RWPE2 (cell line): ENCODE measurements around the gene ABCB1.

Source experiments
- ATAC-seq: fragments of 200-7000 bp; cut with Tn5 transposase; 3 replicates; pipeline ENCODE4 v1.9.1; 2021; ENCODE audit warnings: low read depth
- DNase-seq: peaks from one replicate; pipeline ENCODE4 v3.0.0-alpha.2; 2020; ENCODE audit warnings: low spot score
- H3K27ac ChIP-seq: fragments of 450-650 bp; 2 replicates; pipeline ENCODE4 v1.5.1; 2017; ENCODE audit warnings: mild to moderate bottlenecking; ENCODE audit not compliant: poor library complexity, severe bottlenecking
- H3K27me3 ChIP-seq: fragments of 250-450 bp; sonication (Bioruptor Pico); 2 replicates; pipeline ENCODE4 v1.5.1; 2021; ENCODE audit warnings: mild to moderate bottlenecking, moderate library complexity; ENCODE audit not compliant: insufficient read depth, poor library complexity, severe bottlenecking
- H3K36me3 ChIP-seq: fragments of 250-450 bp; sonication (Bioruptor Pico); 2 replicates; pipeline ENCODE4 v1.5.1; 2020; ENCODE audit warnings: low read depth, mild to moderate bottlenecking, moderate library complexity
- H3K4me1 ChIP-seq: fragments of 250-450 bp; sonication (Bioruptor Pico); 2 replicates; pipeline ENCODE4 v1.5.1; 2021; ENCODE audit warnings: mild to moderate bottlenecking, moderate library complexity; ENCODE audit not compliant: insufficient read depth, poor library complexity, severe bottlenecking
- H3K4me3 ChIP-seq: fragments of 250-450 bp; sonication (Bioruptor Pico); 2 replicates; pipeline ENCODE4 v1.5.1; 2021; ENCODE audit warnings: mild to moderate bottlenecking, moderate library complexity; ENCODE audit not compliant: severe bottlenecking
- H3K9me3 ChIP-seq: fragments of 250-450 bp; sonication (Bioruptor Pico); 2 replicates; pipeline ENCODE4 v1.5.1; 2021; ENCODE audit warnings: mild to moderate bottlenecking, moderate library complexity; ENCODE audit not compliant: severe bottlenecking
- TF ChIP-seq, protein P1 (sequence below): fragments of 450-650 bp; IDR thresholded peaks from one replicate; pipeline ENCODE4 v1.5.1; 2017; ENCODE audit warnings: mild to moderate bottlenecking, moderate library complexity; ENCODE audit not compliant: poor library complexity, severe bottlenecking

ABCB1 gene

GRCh38 chr7:87590578-87590977, 10.1 kb downstream of the ABCB1 start:
- ATAC-seq (no peak), DNase-seq (no peak)
- Histone ChIP-seq H3K4me3 (no peak overlapping the region), H3K27me3 (peaks cover 3% of the 10 kb centered on the region), H3K4me1 (no peaks in the 10 kb centered on the region), H3K36me3 (no peaks in the 10 kb centered on the region), H3K9me3 (no peaks in the 10 kb centered on the region), H3K27ac (no peak overlapping the region)
- TF ChIP-seq, protein P1, sequence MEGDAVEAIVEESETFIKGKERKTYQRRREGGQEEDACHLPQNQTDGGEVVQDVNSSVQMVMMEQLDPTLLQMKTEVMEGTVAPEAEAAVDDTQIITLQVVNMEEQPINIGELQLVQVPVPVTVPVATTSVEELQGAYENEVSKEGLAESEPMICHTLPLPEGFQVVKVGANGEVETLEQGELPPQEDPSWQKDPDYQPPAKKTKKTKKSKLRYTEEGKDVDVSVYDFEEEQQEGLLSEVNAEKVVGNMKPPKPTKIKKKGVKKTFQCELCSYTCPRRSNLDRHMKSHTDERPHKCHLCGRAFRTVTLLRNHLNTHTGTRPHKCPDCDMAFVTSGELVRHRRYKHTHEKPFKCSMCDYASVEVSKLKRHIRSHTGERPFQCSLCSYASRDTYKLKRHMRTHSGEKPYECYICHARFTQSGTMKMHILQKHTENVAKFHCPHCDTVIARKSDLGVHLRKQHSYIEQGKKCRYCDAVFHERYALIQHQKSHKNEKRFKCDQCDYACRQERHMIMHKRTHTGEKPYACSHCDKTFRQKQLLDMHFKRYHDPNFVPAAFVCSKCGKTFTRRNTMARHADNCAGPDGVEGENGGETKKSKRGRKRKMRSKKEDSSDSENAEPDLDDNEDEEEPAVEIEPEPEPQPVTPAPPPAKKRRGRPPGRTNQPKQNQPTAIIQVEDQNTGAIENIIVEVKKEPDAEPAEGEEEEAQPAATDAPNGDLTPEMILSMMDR: no peak

DNA sequence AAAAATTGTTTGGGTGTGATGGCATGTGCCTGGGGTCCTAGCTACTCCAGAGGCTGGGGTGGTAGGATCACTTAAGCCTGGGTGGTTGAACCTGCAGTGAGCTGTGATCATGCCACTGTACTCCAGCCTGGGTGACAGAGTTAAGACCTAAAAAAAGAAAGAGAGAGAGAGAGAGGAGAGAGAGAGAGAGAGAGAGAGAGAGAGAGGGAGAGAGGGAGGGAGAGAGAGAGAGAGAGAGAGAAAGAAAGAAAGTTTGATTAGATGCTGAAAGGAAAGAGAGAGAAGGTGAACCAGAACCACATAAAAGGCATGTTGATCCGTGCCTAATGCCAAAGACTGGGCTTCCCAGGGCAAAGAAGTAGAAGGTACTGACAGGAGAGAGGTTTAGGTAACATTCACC, 11.1 kb downstream of the ABCB1 start:
- Histone ChIP-seq H3K27ac (no peak overlapping the region), H3K27me3 (no peaks in the 10 kb centered on the region), H3K4me1 (no peaks in the 10 kb centered on the region), H3K4me3 (no peak overlapping the region), H3K9me3 (no peaks in the 10 kb centered on the region), H3K36me3 (no peaks in the 10 kb centered on the region)
- ATAC-seq (no peak), DNase-seq (no peak)
- TF ChIP-seq, protein P1: no peak

GRCh38 chr7:87581723-87582122, 19.0 kb downstream of the ABCB1 start:
- TF ChIP-seq, protein P1: no peak
- no peak overlapping the region for H3K27ac ChIP-seq
- DNase-seq (no peak), ATAC-seq (no peak)
- no peaks in the 10 kb centered on the region for H3K4me1 ChIP-seq
- no peak overlapping the region for H3K4me3 ChIP-seq
- H3K27me3 ChIP-seq: no peaks in the 10 kb centered on the region
- no peaks in the 10 kb centered on the region for H3K36me3 ChIP-seq
- H3K9me3 ChIP-seq: no peaks in the 10 kb centered on the region

DNA sequence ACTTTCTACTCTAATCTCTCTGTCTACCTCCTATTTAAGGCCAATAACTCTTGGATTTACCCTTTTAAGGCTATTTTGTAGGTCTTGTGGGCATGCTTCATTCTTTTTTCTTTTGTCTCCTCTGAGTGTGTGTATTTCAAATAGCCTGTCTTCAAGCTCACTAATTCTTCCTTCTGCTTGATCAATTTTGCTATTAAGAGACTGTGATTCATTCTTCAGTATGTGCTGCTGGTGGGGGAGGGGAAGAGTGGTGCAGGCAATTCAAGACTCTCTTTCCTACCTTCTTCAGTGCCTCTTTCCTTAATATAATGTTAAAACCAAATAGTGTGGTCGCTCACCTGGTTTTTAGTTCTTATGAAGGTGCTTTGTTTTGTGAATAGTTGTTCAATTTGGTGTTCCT, 20.0 kb downstream of the ABCB1 start:
- no peaks in the 10 kb centered on the region for H3K4me1 ChIP-seq
- DNase-seq (no peak), ATAC-seq (no peak)
- H3K36me3 ChIP-seq: no peaks in the 10 kb centered on the region
- TF ChIP-seq, protein P1: no peak
- H3K9me3 ChIP-seq: no peaks in the 10 kb centered on the region
- H3K4me3 ChIP-seq: no peak overlapping the region
- no peaks in the 10 kb centered on the region for H3K27me3 ChIP-seq
- H3K27ac ChIP-seq: no peak overlapping the region

GRCh38 chr7:87575521-87575920, 25.2 kb downstream of the ABCB1 start:
- DNase-seq (no peak), ATAC-seq (no peak)
- Histone ChIP-seq H3K9me3 (no peaks in the 10 kb centered on the region), H3K36me3 (no peaks in the 10 kb centered on the region), H3K27ac (no peak overlapping the region), H3K27me3 (no peaks in the 10 kb centered on the region), H3K4me3 (no peak overlapping the region), H3K4me1 (no peaks in the 10 kb centered on the region)
- TF ChIP-seq, protein P1: no peak
